ENCODE measurements around the gene NRGN.

Gene NRGN

GRCh38 chr11:124796312-124796711 is 56.6 kb downstream of the NRGN start:
- H3K4me3 ChIP-seq (ENCODE audit: low read depth, low read length): no peak overlapping the region
- no peak for DNase-seq (ENCODE audit: low read depth, low spot score)
- ChIA-PET CTCF (interaction anchor here (3.7 to 21.6 kb wide), 3 partner anchors 26 to 153 kb away, joined by 26 to 331 read pairs (median 37); partner anchors contain the start of gene ESAM), POLR2A (no interaction called here)
- TF ChIP-seq CTCF (IDR thresholded peaks at IDR 0.05; ENCODE audit: insufficient read depth, low read length, missing control alignments): no peak

Measured in AG04449 (cell line).